Kidney epithelial cell (primary cell): Measurements from ENCODE around the gene PRDM11. TPM values are rescaled to one million over a fixed set of nuclear protein-coding genes. Genes with fewer than 3 reads are reported as not detected.

Source experiments
- DNase-seq: peaks from one replicate; pipeline ENCODE4 v3.0.0-alpha.2; 2010; ENCODE audit warnings: low read depth
- H3K27me3 ChIP-seq: 2 replicates; pipeline ENCODE4 v1.6.0; 2011; ENCODE audit warnings: low read length; ENCODE audit not compliant: control insufficient read depth, insufficient read depth
- H3K36me3 ChIP-seq: 2 replicates; pipeline ENCODE4 v1.5.1; 2011; ENCODE audit warnings: low read length; ENCODE audit not compliant: control insufficient read depth, insufficient read depth
- H3K4me3 ChIP-seq: 2 replicates; pipeline ENCODE4 v1.5.1; 2011; ENCODE audit warnings: low read depth, mild to moderate bottlenecking, control low read depth, low read length
- total RNA-seq: library from RNA; depleted of rRNA; stranded (reverse); fragments of >200 nt; gene quantifications from 2 replicates; pipeline ENCODE4 v1.2.3, GENCODE V29; 2015
- TF ChIP-seq, protein P1 (sequence below): IDR thresholded peaks from 2 replicates; pipeline ENCODE4 v1.5.1; 2011; ENCODE audit warnings: mild to moderate bottlenecking, moderate library complexity, low read length, control low read depth, inconsistent platforms; ENCODE audit not compliant: insufficient read depth, poor library complexity, severe bottlenecking

PRDM11 gene
- total RNA-seq, 1 donor from 2014 or later, result 6.6 TPM

DNA sequence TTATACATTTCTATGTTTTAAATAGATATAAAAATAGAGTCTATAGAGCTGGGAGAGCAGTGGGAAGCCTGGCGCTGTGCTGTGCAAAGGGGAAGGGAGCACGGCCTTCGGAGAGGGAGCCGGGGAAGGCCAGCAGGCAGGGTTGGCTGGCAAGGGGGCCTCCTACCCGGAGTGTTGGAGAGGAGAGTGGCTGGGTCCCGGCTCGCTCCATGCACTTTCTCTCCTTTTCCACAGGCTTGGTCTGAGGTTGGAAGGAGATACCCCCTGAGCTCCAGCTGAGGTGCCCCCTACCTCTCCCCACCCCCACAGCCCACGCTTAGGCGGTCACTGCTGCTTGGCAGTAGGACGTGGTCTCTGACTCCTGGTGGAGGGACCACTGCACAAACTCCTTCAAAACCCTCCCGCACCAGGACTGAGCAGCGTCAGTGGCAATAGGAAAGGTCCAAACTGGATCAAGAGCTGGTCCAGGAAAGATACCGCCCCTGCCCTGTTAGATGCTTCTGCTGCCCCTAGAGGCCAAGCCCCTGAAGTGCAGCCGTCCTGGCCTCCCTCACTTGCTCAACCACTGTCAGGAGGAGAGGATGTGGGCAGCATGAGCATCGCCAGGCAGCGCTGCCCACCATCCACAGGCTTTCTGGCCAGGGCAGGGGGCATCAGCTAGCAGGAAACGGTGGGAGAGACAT lies 86.8 kb downstream of the PRDM11 start:
- no peak overlapping the region for H3K4me3 ChIP-seq
- H3K36me3 ChIP-seq, result no peaks in the 10 kb centered on the region
- DNase-seq, result no peak
- TF ChIP-seq, protein P1, sequence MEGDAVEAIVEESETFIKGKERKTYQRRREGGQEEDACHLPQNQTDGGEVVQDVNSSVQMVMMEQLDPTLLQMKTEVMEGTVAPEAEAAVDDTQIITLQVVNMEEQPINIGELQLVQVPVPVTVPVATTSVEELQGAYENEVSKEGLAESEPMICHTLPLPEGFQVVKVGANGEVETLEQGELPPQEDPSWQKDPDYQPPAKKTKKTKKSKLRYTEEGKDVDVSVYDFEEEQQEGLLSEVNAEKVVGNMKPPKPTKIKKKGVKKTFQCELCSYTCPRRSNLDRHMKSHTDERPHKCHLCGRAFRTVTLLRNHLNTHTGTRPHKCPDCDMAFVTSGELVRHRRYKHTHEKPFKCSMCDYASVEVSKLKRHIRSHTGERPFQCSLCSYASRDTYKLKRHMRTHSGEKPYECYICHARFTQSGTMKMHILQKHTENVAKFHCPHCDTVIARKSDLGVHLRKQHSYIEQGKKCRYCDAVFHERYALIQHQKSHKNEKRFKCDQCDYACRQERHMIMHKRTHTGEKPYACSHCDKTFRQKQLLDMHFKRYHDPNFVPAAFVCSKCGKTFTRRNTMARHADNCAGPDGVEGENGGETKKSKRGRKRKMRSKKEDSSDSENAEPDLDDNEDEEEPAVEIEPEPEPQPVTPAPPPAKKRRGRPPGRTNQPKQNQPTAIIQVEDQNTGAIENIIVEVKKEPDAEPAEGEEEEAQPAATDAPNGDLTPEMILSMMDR, result peak; percentile 85
- no peaks in the 10 kb centered on the region for H3K27me3 ChIP-seq

DNA sequence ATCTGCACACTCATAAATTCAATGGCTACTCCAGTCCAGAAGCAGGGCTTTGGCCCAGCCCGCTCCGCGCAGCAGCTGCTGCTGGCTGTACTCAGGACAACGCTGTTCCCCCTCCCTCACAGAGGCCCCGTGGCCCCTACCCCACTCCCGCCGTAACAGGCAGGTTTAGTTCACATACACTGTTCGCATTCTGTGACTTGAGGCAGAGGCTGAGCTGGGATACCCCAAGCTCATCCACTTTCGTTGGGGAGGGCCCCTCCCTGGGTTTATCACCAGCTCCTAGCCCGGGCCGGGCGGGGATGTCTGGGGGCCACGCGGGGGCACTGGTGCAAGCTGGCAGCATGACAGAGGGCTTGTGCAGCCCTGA lies 87.3 kb downstream of the PRDM11 start:
- DNase-seq, result no peak
- no peak overlapping the region for H3K4me3 ChIP-seq
- TF ChIP-seq, protein P1, result no peak
- no peaks in the 10 kb centered on the region for H3K27me3 ChIP-seq
- H3K36me3 ChIP-seq, result no peaks in the 10 kb centered on the region

DNA sequence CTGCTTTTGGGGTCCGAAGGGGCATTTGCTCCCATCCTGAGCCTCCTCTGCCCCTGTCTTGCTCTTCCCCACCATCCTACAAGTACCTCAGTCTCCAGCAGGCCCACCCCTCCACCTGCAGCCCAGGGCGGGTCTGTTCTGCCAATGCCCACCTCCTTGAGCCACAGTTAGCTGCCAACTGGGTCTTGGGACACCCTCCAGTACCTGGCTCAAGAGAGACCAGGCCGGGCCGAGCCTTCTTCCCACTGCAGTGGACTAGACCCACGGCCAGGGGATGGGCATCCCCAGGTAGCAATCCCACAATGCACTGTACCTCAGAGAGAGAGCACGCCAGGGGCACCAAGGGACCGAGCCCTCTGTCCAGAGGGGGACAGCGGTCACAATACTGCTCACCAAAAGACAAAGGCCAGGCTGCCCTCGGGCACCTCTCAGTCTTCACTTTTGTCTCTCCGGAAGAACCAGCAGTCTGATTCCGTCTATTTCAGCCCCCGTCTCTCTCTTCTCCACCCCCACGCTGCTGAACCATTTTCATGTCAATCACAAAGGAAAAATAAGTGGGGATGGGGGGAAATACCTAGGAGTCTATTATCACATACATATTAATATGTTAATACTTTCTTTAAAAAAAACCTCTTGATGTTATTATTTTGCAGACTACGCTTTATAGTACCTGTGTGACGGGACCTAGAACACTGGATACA lies 88.0 kb downstream of the PRDM11 start:
- no peak for DNase-seq
- TF ChIP-seq, protein P1, result no peak
- Histone ChIP-seq H3K36me3 (no peaks in the 10 kb centered on the region), H3K27me3 (no peaks in the 10 kb centered on the region), H3K4me3 (no peak overlapping the region)

DNA sequence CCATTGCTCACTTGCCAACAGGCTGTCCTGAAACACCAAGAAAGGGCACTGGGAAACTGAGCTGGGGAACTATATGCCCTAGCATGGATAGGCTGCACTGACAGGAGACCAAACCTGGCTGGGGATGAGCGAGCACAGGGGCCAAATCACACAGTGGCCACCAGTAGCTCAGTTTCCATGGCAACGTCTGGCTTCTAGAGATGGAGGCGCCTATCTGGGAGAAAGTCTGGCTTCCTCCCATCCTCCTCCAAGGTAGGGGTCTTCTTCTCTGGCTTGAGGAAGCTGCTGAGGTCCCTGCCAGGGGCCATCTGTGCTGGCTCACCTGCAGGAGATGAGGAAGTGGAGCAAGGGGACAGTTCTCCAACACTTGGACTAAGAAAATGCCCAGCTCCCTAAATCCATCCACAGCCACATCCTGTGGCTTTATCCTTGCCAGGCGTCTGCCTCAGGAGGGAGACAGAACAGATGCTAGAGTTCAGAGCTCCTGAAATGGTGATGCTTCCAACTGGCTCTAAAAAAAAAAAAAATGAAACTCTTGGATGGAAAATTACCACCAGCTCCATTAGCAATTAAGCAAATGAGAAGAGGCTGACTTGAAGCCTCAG lies 91.4 kb downstream of the PRDM11 start:
- TF ChIP-seq, protein P1, result no peak
- H3K36me3 ChIP-seq, result no peaks in the 10 kb centered on the region

DNA sequence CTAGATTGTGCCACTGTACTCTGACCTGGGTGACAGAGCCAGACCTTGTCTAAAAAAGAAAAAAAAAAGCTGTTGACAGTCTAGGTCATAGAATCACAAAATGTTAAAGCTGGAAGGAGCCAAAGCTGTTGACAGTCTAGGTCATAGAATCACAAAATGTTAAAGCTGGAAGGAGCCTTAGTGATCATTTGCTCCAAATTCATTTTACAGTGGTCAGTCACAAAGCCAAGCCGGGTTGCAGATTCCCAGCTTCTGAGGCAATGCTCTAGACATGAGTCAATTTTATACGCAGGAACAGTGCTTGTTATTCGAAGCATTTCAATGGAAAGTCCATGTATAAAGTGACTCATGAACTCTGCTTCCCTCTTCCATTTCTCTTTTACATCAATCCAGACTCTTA lies 92.3 kb downstream of the PRDM11 start:
- DNase-seq, result peak; percentile 67
- H3K27me3 ChIP-seq, result no peaks in the 10 kb centered on the region
- H3K36me3 ChIP-seq, result no peaks in the 10 kb centered on the region
- no peak overlapping the region for H3K4me3 ChIP-seq
- TF ChIP-seq, protein P1, result no peak

More for the DNA sequence above, 91.4 kb downstream of the PRDM11 start:
- DNase-seq, result no peak
- Histone ChIP-seq H3K4me3 (no peak overlapping the region), H3K27me3 (no peaks in the 10 kb centered on the region)

DNA sequence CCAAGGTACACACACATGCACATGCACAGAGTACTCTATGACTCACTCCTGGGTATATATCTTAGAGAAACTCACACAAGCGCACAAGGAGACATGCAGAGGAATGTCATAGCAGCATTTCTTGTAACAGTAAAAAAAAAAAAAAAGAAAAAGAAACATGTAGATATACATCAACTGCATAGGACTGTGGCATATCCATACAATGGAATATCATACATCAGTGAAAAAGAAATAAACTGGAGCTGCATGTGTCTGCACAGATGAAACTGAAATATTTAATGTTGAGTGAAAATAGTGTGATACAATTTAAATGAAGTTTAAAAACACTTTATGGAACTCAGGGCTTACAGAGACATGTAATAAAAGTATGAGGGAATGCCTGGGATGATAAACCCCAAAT lies 93.3 kb downstream of the PRDM11 start:
- Histone ChIP-seq H3K27me3 (no peaks in the 10 kb centered on the region), H3K36me3 (no peaks in the 10 kb centered on the region), H3K4me3 (no peak overlapping the region)
- TF ChIP-seq, protein P1, result no peak
- DNase-seq, result no peak
